Measurements from ENCODE around the gene SPINK2. TPM values are rescaled to one million over a fixed set of nuclear protein-coding genes. Genes with fewer than 3 reads are reported as not detected.

The SPINK2 gene
- total and polyA plus RNA-seq, 2 of the 8 experiments (the other 6 are each of a cell fraction or from before 2014, with no cell fraction given), result 0.89 to 1.4 TPM

- H3K23me2 ChIP-seq (ENCODE audit: low read depth, low read length), result no peaks in the 10 kb centered on the region
- no peak for TF ChIP-seq TAF7 (optimal IDR thresholded peaks at IDR 0.05; ENCODE audit: borderline replicate concordance, low read depth, low read length)
- no peak for TF ChIP-seq SRF (IDR thresholded peaks at IDR 0.05; ENCODE audit: low read depth, low read length)
- no peak for TF ChIP-seq SIX5 (IDR thresholded peaks at IDR 0.05; ENCODE audit: low read depth, low read length)
- TF ChIP-seq, protein P1, sequence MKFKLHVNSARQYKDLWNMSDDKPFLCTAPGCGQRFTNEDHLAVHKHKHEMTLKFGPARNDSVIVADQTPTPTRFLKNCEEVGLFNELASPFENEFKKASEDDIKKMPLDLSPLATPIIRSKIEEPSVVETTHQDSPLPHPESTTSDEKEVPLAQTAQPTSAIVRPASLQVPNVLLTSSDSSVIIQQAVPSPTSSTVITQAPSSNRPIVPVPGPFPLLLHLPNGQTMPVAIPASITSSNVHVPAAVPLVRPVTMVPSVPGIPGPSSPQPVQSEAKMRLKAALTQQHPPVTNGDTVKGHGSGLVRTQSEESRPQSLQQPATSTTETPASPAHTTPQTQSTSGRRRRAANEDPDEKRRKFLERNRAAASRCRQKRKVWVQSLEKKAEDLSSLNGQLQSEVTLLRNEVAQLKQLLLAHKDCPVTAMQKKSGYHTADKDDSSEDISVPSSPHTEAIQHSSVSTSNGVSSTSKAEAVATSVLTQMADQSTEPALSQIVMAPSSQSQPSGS (IDR thresholded peaks at IDR 0.05; ENCODE audit: low read length), result no peak
- no peak for TF ChIP-seq JUN (IDR thresholded peaks at IDR 0.05; ENCODE audit: low read depth, low read length)
- no peak overlapping the region for H3K18ac ChIP-seq (ENCODE audit: extremely low read depth, low read length)
- no peak overlapping the region for H2AFZ ChIP-seq (ENCODE audit: low read length)
- no peaks in the 10 kb centered on the region; a peak in 1 of 7 replicates for H3K27me3 ChIP-seq (replicated peaks in 1 of 4; ENCODE audit: control insufficient read depth in 3 of 4, extremely low read depth in 1 of 4, insufficient read depth in 3 of 4, low read length in 3 of 4)
- H3K9me3 ChIP-seq (ENCODE audit: insufficient read depth in 2 of 2, low read depth in 1 of 2, low read length in 1 of 2), result no peaks in the 10 kb centered on the region
- POLR2A ChIA-PET (ENCODE audit: partially characterized antibody), result no interaction called here
- H2BK20ac ChIP-seq (ENCODE audit: low read length), result no peak overlapping the region
- no peaks in the 10 kb centered on the region for H3K36me3 ChIP-seq (ENCODE audit: control insufficient read depth in 2 of 4, insufficient read depth in 4 of 4, low read length in 3 of 4)
- H3K4me3 ChIP-seq (ENCODE audit: extremely low read depth in 1 of 4, insufficient read depth in 2 of 4, low read depth in 3 of 4, low read length in 4 of 4), result no peak overlapping the region
- H2BK12ac ChIP-seq (ENCODE audit: low read depth, low read length), result no peak overlapping the region
- no peak overlapping the region for H3K56ac ChIP-seq (replicated peaks; ENCODE audit: insufficient read length, low read depth, low read length)
- no peak overlapping the region for H4K5ac ChIP-seq (ENCODE audit: insufficient read length, low read depth, low read length)
- no peak overlapping the region for H3K14ac ChIP-seq (ENCODE audit: insufficient read length)
- H3K23ac ChIP-seq (ENCODE audit: insufficient read length), result no peak overlapping the region
- H3K27ac ChIP-seq (ENCODE audit: low read depth, low read length), result no peak overlapping the region
- WGBS, 2 experiments (ENCODE audit: extremely low coverage in 1 of 2, insufficient coverage in 1 of 2, insufficient read length in 1 of 2, insufficient replicate concordance in 2 of 2, low coverage in 1 of 2, low lambda C conversion rate in 2 of 2, missing lambda C conversion rate in 1 of 2), result 100% methylated on average over 1 of the region's 1 CpG; no CpG with 5 or more reads in 1 of the 2 experiments
- H3K4me2 ChIP-seq (ENCODE audit: insufficient read depth in 1 of 2, low read depth in 2 of 2, low read length in 2 of 2), result no peak overlapping the region
- FAIRE-seq, result no peak
- no peak overlapping the region for H2BK120ac ChIP-seq (replicated peaks; ENCODE audit: low read depth, low read length)
- CTCF ChIA-PET (ENCODE audit: partially characterized antibody), result no interaction called here
- H4K91ac ChIP-seq (replicated peaks; ENCODE audit: insufficient read length, low read length), result no peak overlapping the region
- no peaks in the 10 kb centered on the region for H3K79me2 ChIP-seq (ENCODE audit: control insufficient read depth in 1 of 2, insufficient read depth in 2 of 2, low read length in 2 of 2)
- H3K4me1 ChIP-seq (replicated peaks in 1 of 4; ENCODE audit: control insufficient read depth in 3 of 4, insufficient read depth in 4 of 4, low read length in 3 of 4), result peaks cover 5 to 12% (median 8%) of the 10 kb centered on the region in 4 experiments
- no peak overlapping the region for H4K8ac ChIP-seq (ENCODE audit: extremely low read depth, insufficient read depth, low read length)
- no peak overlapping the region for H2BK15ac ChIP-seq (ENCODE audit: low read length)
- H2BK5ac ChIP-seq (ENCODE audit: low read depth, low read length), result no peak overlapping the region
- no peak overlapping the region for H2AK5ac ChIP-seq (ENCODE audit: low read depth, low read length)
- no peaks in the 10 kb centered on the region for H4K20me1 ChIP-seq (replicated peaks in 1 of 2; ENCODE audit: control insufficient read depth in 1 of 2, insufficient read depth in 2 of 2, low read length in 2 of 2)
- H3K9ac ChIP-seq (replicated peaks in 1 of 4; ENCODE audit: extremely low read depth in 1 of 4, low read depth in 3 of 4, low read length in 3 of 4), result no peak overlapping the region
- no peaks in the 10 kb centered on the region for H3K79me1 ChIP-seq (ENCODE audit: low read depth, low read length)
- H3K4ac ChIP-seq (replicated peaks; ENCODE audit: insufficient read length, low read depth, low read length), result no peak overlapping the region
- DNase-seq (ENCODE audit: low read depth in 1 of 2, low spot score in 2 of 2), result no peak
These were observed 61.3 kb downstream of the SPINK2 start for GRCh38 chr4:56760183-56760582.

Measured in H1 (cell line).